ENCODE results near the gene KPNA2.

Gene KPNA2

DNA sequence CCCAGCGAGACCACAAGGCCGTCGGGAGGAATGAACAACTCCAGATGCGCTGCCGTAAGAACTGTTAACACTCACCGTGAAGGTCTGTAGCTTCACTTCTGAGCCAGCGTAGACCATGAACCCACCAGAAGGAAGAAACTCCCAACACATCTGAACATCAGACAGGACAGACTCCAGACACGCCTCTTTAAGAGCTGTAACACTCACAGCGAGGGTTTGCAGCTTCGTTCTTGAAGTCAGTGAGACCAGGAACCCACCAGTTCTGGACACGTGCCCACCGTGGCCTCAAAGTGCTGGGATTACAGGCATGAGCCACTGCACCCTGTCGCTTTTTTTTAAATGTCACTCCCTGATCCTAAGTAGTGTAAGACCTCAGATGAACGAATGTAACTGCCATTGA is 17.3 kb downstream of the KPNA2 start:
- Histone ChIP-seq H2BK5ac (ENCODE audit: low read length) (no peak overlapping the region), H3K18ac (ENCODE audit: low read length) (peak overlapping the region; percentile 7), H3K4me1 (ENCODE audit: control insufficient read depth in 2 of 2, insufficient read depth in 1 of 2, low read depth in 1 of 2, low read length in 2 of 2) (no peaks in the 10 kb centered on the region), H3K4ac (ENCODE audit: low read length) (no peak overlapping the region), H2BK120ac (ENCODE audit: low read depth, low read length) (no peak overlapping the region), H4K8ac (ENCODE audit: low read depth, low read length) (no peak overlapping the region), H3K36me3 (replicated peaks in 1 of 2; ENCODE audit: control insufficient read depth in 2 of 2, insufficient read depth in 2 of 2, low read length in 2 of 2) (peaks cover 0 to 1% of the 10 kb centered on the region in 2 donors), H3K9ac (ENCODE audit: low read depth, low read length, poor library complexity) (no peak overlapping the region), H3K27ac (replicated peaks; ENCODE audit: low read length) (no peak overlapping the region), H2BK12ac (ENCODE audit: low read length) (no peak overlapping the region), H4K91ac (ENCODE audit: low read depth, low read length, poor library complexity) (no peak overlapping the region), H3K9me3 (replicated peaks in 1 of 2; ENCODE audit: control insufficient read depth in 2 of 2, insufficient read depth in 1 of 2, low read depth in 1 of 2, low read length in 2 of 2) (no peaks in the 10 kb centered on the region), H2AK5ac (ENCODE audit: low read depth, low read length) (no peak overlapping the region), H3K23ac (ENCODE audit: low read depth, low read length, poor library complexity) (no peak overlapping the region), H3K14ac (ENCODE audit: low read length) (no peak overlapping the region), H2BK15ac (ENCODE audit: low read length) (no peak overlapping the region), H3K27me3 (ENCODE audit: control insufficient read depth in 3 of 3, insufficient read depth in 3 of 3, low read depth in 1 of 3, low read length in 3 of 3) (no peaks in the 10 kb centered on the region), H3K79me1 (ENCODE audit: low read depth, low read length) (no peaks in the 10 kb centered on the region), H3K4me2 (ENCODE audit: insufficient read depth, low read length, poor library complexity, severe bottlenecking) (no peak overlapping the region), H2AFZ (ENCODE audit: low read length) (peak overlapping the region; percentile 49), H3K4me3 (ENCODE audit: low read length in 2 of 2) (no peak overlapping the region)
- no peak for DNase-seq (ENCODE audit: low spot score)
- WGBS, 2 donors (ENCODE audit: extremely low coverage in 2 of 2, insufficient read length in 2 of 2, insufficient replicate concordance in 1 of 2), result no CpG with 5 or more reads among the region's 14 CpGs

DNA sequence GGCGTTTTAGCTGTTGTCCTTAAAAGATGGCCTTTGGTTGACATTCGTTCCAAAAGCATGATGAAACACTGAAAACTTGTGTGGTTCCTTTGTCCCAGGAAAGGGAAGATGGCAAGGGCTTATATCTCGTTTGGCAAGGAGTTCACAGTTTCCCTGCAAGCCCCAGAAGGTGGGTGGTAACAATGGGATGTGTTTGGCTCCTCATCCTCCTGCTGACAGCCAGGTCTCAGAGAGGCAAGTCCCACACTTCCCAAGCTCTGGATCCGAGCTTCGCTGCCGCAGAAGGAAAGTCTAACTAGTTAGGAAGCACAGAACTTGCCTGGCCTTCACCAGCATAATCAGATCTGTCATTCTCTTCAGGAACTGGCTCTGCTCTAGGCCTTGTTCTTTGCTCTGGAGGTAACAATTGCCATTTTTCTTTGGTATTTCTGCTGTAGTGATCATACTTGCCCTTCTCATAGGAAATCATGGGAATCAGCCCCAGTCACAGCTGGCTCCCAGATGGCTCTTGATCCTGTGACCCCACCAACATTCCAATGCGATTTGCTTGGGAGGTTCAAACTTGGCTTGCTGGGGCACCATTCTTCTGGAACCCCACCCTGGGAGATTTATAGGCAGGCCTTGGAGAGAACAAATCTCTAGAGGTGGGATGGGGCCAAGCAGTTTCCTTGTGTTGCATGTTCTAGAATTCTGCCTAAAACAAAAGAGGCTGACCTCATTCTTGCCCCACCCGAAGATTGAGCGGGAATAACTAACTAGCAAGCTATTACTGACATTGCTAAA is 17.9 kb downstream of the KPNA2 start:
- no peaks in the 10 kb centered on the region for H3K36me3 ChIP-seq (replicated peaks in 1 of 2; ENCODE audit: control insufficient read depth in 2 of 2, insufficient read depth in 2 of 2, low read length in 2 of 2)
- no peak overlapping the region for H4K91ac ChIP-seq (ENCODE audit: low read depth, low read length, poor library complexity)
- no peak for DNase-seq (ENCODE audit: low spot score)
- no peak overlapping the region for H2BK15ac ChIP-seq (ENCODE audit: low read length)
- no peak overlapping the region for H3K4ac ChIP-seq (ENCODE audit: low read length)
- no peak overlapping the region for H4K8ac ChIP-seq (ENCODE audit: low read depth, low read length)
- H3K23ac ChIP-seq (ENCODE audit: low read depth, low read length, poor library complexity), result no peak overlapping the region
- H3K27ac ChIP-seq (replicated peaks; ENCODE audit: low read length), result no peak overlapping the region
- no peak overlapping the region for H2BK12ac ChIP-seq (ENCODE audit: low read length)
- H2BK5ac ChIP-seq (ENCODE audit: low read length), result no peak overlapping the region
- H2AK5ac ChIP-seq (ENCODE audit: low read depth, low read length), result no peak overlapping the region
- H3K9me3 ChIP-seq (replicated peaks in 1 of 2; ENCODE audit: control insufficient read depth in 2 of 2, insufficient read depth in 1 of 2, low read depth in 1 of 2, low read length in 2 of 2), result no peaks in the 10 kb centered on the region
- no peaks in the 10 kb centered on the region for H3K4me1 ChIP-seq (ENCODE audit: control insufficient read depth in 2 of 2, insufficient read depth in 1 of 2, low read depth in 1 of 2, low read length in 2 of 2)
- H3K9ac ChIP-seq (ENCODE audit: low read depth, low read length, poor library complexity), result no peak overlapping the region
- H2BK120ac ChIP-seq (ENCODE audit: low read depth, low read length), result no peak overlapping the region
- H3K4me3 ChIP-seq (ENCODE audit: low read length in 2 of 2), result no peak overlapping the region
- no peaks in the 10 kb centered on the region for H3K27me3 ChIP-seq (ENCODE audit: control insufficient read depth in 3 of 3, insufficient read depth in 3 of 3, low read depth in 1 of 3, low read length in 3 of 3)
- no peak overlapping the region for H3K14ac ChIP-seq (ENCODE audit: low read length)
- H2AFZ ChIP-seq (ENCODE audit: low read length), result peak overlapping the region; percentile 38
- no CpG with 5 or more reads among the region's 9 CpGs for WGBS, 2 donors (ENCODE audit: extremely low coverage in 2 of 2, insufficient read length in 2 of 2, insufficient replicate concordance in 1 of 2)
- no peak overlapping the region for H3K18ac ChIP-seq (ENCODE audit: low read length)
- H3K4me2 ChIP-seq (ENCODE audit: insufficient read depth, low read length, poor library complexity, severe bottlenecking), result no peak overlapping the region
- no peaks in the 10 kb centered on the region for H3K79me1 ChIP-seq (ENCODE audit: low read depth, low read length)

DNA sequence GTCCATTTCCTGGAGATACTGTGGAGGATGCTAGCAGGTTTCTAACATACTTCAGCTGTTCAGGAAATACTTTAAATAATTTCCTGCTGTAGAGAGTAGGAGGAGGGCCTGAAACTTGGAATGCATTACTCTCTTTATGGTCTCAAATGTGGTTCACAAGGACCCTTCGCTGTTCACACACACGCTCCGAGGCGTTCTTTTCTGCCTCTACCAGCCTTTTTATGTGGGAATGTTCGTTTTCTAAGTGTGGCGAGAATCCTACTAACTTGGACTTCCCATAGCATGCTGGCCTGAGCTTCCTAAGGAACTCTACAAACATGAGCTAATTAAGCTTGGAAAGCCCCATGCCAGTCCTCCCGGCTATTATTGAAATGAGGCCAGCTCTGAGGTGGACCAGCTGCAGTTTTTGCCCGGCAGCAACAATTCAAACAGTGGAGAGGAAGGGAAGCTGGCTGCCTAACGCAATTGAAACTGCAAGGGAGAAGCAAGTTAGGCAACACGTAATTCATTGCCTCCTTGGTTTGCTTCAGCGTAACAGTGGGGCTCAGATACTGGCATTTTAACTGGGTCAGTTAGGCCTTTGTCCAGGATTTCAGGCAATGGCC is 18.9 kb downstream of the KPNA2 start:
- H2BK12ac ChIP-seq (ENCODE audit: low read length), result no peak overlapping the region
- H2BK5ac ChIP-seq (ENCODE audit: low read length), result no peak overlapping the region
- H3K27ac ChIP-seq (replicated peaks; ENCODE audit: low read length), result no peak overlapping the region
- no peak overlapping the region for H3K4ac ChIP-seq (ENCODE audit: low read length)
- no CpG with 5 or more reads among the region's 11 CpGs for WGBS, 2 donors (ENCODE audit: extremely low coverage in 2 of 2, insufficient read length in 2 of 2, insufficient replicate concordance in 1 of 2)
- no peak overlapping the region for H3K14ac ChIP-seq (ENCODE audit: low read length)
- no peak overlapping the region for H2BK15ac ChIP-seq (ENCODE audit: low read length)
- no peaks in the 10 kb centered on the region for H3K36me3 ChIP-seq (replicated peaks in 1 of 2; ENCODE audit: control insufficient read depth in 2 of 2, insufficient read depth in 2 of 2, low read length in 2 of 2)
- H3K23ac ChIP-seq (ENCODE audit: low read depth, low read length, poor library complexity), result no peak overlapping the region
- H4K91ac ChIP-seq (ENCODE audit: low read depth, low read length, poor library complexity), result no peak overlapping the region
- H3K9ac ChIP-seq (ENCODE audit: low read depth, low read length, poor library complexity), result no peak overlapping the region
- DNase-seq (ENCODE audit: low spot score), result no peak
- no peak overlapping the region for H3K4me3 ChIP-seq (ENCODE audit: low read length in 2 of 2)
- H3K79me1 ChIP-seq (ENCODE audit: low read depth, low read length), result no peaks in the 10 kb centered on the region
- no peaks in the 10 kb centered on the region for H3K4me1 ChIP-seq (ENCODE audit: control insufficient read depth in 2 of 2, insufficient read depth in 1 of 2, low read depth in 1 of 2, low read length in 2 of 2)
- no peaks in the 10 kb centered on the region for H3K27me3 ChIP-seq (ENCODE audit: control insufficient read depth in 3 of 3, insufficient read depth in 3 of 3, low read depth in 1 of 3, low read length in 3 of 3)
- H3K9me3 ChIP-seq (replicated peaks in 1 of 2; ENCODE audit: control insufficient read depth in 2 of 2, insufficient read depth in 1 of 2, low read depth in 1 of 2, low read length in 2 of 2), result no peaks in the 10 kb centered on the region
- no peak overlapping the region for H2AK5ac ChIP-seq (ENCODE audit: low read depth, low read length)
- no peak overlapping the region for H3K4me2 ChIP-seq (ENCODE audit: insufficient read depth, low read length, poor library complexity, severe bottlenecking)
- no peak overlapping the region for H2BK120ac ChIP-seq (ENCODE audit: low read depth, low read length)
- no peak overlapping the region for H4K8ac ChIP-seq (ENCODE audit: low read depth, low read length)
- no peak overlapping the region for H3K18ac ChIP-seq (ENCODE audit: low read length)
- H2AFZ ChIP-seq (ENCODE audit: low read length), result peak overlapping the region; percentile 68

DNA sequence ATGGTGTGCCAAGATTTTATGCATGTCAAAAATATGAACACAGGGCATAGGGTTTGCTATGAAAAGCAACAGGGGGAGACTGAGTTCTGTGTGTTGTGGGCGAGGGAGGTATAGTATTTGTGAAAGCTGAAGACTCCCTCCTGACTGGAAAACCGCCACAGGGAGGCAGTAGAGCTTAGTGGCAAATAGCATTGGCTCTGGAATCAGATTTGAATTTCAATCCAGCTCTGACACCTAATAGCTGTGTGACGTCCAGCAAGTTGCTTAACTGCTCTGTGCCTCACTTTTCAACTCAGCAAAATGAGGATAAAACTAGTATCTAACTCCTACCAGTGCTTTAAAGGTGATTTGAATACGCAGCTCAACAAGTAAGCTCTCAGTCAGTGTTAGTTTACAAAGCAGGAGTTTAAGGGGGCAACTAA is 22.0 kb downstream of the KPNA2 start:
- Histone ChIP-seq H2BK12ac (ENCODE audit: low read length) (no peak overlapping the region), H3K9me3 (replicated peaks in 1 of 2; ENCODE audit: control insufficient read depth in 2 of 2, insufficient read depth in 1 of 2, low read depth in 1 of 2, low read length in 2 of 2) (no peaks in the 10 kb centered on the region), H3K36me3 (replicated peaks in 1 of 2; ENCODE audit: control insufficient read depth in 2 of 2, insufficient read depth in 2 of 2, low read length in 2 of 2) (no peaks in the 10 kb centered on the region), H3K27ac (replicated peaks; ENCODE audit: low read length) (no peak overlapping the region), H4K91ac (ENCODE audit: low read depth, low read length, poor library complexity) (no peak overlapping the region), H2BK120ac (ENCODE audit: low read depth, low read length) (no peak overlapping the region), H2AK5ac (ENCODE audit: low read depth, low read length) (no peak overlapping the region), H3K4ac (ENCODE audit: low read length) (no peak overlapping the region), H3K23ac (ENCODE audit: low read depth, low read length, poor library complexity) (no peak overlapping the region), H2BK15ac (ENCODE audit: low read length) (no peak overlapping the region), H3K4me1 (ENCODE audit: control insufficient read depth in 2 of 2, insufficient read depth in 1 of 2, low read depth in 1 of 2, low read length in 2 of 2) (no peaks in the 10 kb centered on the region), H3K4me3 (ENCODE audit: low read length in 2 of 2) (no peak overlapping the region), H4K8ac (ENCODE audit: low read depth, low read length) (no peak overlapping the region), H2AFZ (ENCODE audit: low read length) (no peak overlapping the region), H3K9ac (ENCODE audit: low read depth, low read length, poor library complexity) (no peak overlapping the region), H2BK5ac (ENCODE audit: low read length) (no peak overlapping the region), H3K18ac (ENCODE audit: low read length) (no peak overlapping the region), H3K4me2 (ENCODE audit: insufficient read depth, low read length, poor library complexity, severe bottlenecking) (no peak overlapping the region), H3K79me1 (ENCODE audit: low read depth, low read length) (no peaks in the 10 kb centered on the region), H3K14ac (ENCODE audit: low read length) (no peak overlapping the region), H3K27me3 (ENCODE audit: control insufficient read depth in 3 of 3, insufficient read depth in 3 of 3, low read depth in 1 of 3, low read length in 3 of 3) (no peaks in the 10 kb centered on the region)
- no CpG with 5 or more reads among the region's 4 CpGs for WGBS, 2 donors (ENCODE audit: extremely low coverage in 2 of 2, insufficient read length in 2 of 2, insufficient replicate concordance in 1 of 2)
- no peak for DNase-seq (ENCODE audit: low spot score)

All from neuronal stem cell (in vitro differentiated cells).